Large intestine (tissue), 3 donors: Measurements from ENCODE around the gene ERN2. TPM values are rescaled to one million over a fixed set of nuclear protein-coding genes. Genes with fewer than 3 reads are reported as not detected.

Experiments used
- DNase-seq, 2 donors: peaks; one replicate each; pipeline versions ENCODE4 v3.0.0 to v3.0.0-alpha.2; 2013
- H3K27ac ChIP-seq: one replicate; pipeline ENCODE4 v1.5.1; 2013; ENCODE audit warnings: low read length
- H3K27me3 ChIP-seq: 2 replicates; pipeline ENCODE4 v1.6.1; 2013; ENCODE audit warnings: low read length; ENCODE audit not compliant: control insufficient read depth, insufficient read depth
- H3K36me3 ChIP-seq: 2 replicates; pipeline ENCODE4 v1.6.1; 2013; ENCODE audit warnings: low read length; ENCODE audit not compliant: control insufficient read depth, insufficient read depth
- H3K4me1 ChIP-seq: one replicate; pipeline ENCODE4 v1.6.1; 2013; ENCODE audit warnings: low read length; ENCODE audit not compliant: control insufficient read depth, insufficient read depth
- H3K4me3 ChIP-seq: one replicate; pipeline ENCODE4 v1.5.1; 2013; ENCODE audit warnings: low read length
- H3K9me3 ChIP-seq: one replicate; pipeline ENCODE4 v1.6.1; 2013; ENCODE audit warnings: mild to moderate bottlenecking, low read depth, low read length, moderate library complexity; ENCODE audit not compliant: control insufficient read depth
- WGBS: methylation state at CpG from one replicate; pipeline ENCODE4 v1.1.5; 2013; ENCODE audit warnings: low lambda C conversion rate; ENCODE audit not compliant: insufficient coverage; 5-methylcytosine and 5-hydroxymethylcytosine counted together
- polyA plus RNA-seq: library from polyadenylated mRNA; unstranded; fragments of 120-200 nt; gene quantifications from one replicate; pipeline ENCODE4 v1.2.1, GENCODE V29; 2013

Gene ERN2
- polyA plus RNA-seq, 1 donor: 17.6 TPM

- DNase-seq: no peak
- no peaks in the 10 kb centered on the region for H3K9me3 ChIP-seq
- no peak overlapping the region for H3K4me3 ChIP-seq
- H3K4me1 ChIP-seq: no peaks in the 10 kb centered on the region
- peaks cover 82% of the 10 kb centered on the region for H3K36me3 ChIP-seq
- no CpG with 5 or more reads among the region's 4 CpGs for WGBS
- H3K27me3 ChIP-seq: no peaks in the 10 kb centered on the region
- no peak overlapping the region for H3K27ac ChIP-seq
These were observed 44.1 kb downstream of the ERN2 start for GRCh38 chr16:23668873-23669272.

DNA sequence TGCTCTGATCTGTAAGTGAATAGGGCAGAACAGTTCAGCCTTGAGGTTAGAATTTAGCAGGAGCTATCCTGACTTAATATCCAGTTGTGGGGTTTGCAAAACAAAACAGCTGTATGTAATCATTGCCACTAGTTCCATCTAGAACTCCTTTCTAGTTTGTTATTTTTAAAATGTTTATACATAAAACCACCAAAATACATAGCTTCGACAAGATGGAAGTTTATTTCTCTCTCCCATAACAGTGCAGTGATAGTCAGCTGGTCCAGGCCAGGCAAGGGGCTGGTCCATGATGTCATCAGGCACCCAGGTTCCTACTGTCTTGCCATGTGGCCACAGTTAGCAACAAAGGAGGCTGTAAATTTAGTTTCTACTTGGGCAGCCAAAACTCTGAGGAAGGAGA is 44.8 kb downstream of the ERN2 start:
- WGBS: no CpG with 5 or more reads among the region's 1 CpG
- no peak for DNase-seq
- Histone ChIP-seq H3K27me3 (no peaks in the 10 kb centered on the region), H3K27ac (no peak overlapping the region), H3K4me1 (no peaks in the 10 kb centered on the region), H3K4me3 (no peak overlapping the region), H3K36me3 (peaks cover 82% of the 10 kb centered on the region), H3K9me3 (no peaks in the 10 kb centered on the region)

- WGBS: no CpG with 5 or more reads among the region's 6 CpGs
- H3K36me3 ChIP-seq: peaks cover 88% of the 10 kb centered on the region
These were observed 45.7 kb downstream of the ERN2 start for GRCh38 chr16:23667355-23667659.

DNA sequence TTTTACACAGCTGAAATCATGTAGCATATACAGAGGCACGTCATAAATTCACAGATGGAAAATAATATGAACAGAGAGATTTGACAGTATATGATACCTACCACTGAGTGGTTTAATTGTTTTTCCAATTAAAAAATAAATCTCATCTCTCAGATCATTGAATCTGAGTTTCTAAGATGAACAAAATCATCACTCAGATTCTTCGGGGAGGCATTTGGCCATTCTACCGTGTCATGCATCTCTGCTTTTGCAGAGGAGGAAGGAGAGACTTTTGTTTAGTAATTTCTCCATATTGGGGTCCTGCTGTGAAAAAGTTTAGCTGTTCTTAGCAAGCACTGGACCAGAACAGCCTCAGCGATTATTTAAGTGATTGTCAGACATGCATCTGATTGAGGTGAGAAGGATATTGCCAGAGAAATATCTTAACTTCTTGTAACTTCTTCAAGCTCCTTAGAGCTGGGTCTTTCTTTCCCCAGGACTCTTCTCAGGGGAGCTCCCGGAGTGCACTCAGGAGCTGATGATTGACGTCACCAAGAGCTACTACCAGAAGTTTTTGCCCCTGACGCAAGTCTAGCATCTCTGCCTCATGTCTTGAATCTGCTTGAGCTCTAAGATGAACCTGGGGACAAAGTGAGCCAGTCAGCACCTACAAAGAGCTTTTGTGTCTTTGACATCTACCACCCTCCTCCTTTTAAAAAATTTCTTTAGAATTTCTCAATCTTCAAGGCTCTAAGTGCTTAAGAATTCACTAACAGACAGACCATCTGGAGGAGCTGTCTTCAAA is 46.3 kb downstream of the ERN2 start:
- peaks cover 88% of the 10 kb centered on the region for H3K36me3 ChIP-seq
- no CpG with 5 or more reads among the region's 7 CpGs for WGBS

More at GRCh38 chr16:23667355-23667659, 45.7 kb downstream of the ERN2 start:
- no peak for DNase-seq
- no peaks in the 10 kb centered on the region for H3K27me3 ChIP-seq
- no peaks in the 10 kb centered on the region for H3K4me1 ChIP-seq
- H3K4me3 ChIP-seq: no peak overlapping the region
- no peaks in the 10 kb centered on the region for H3K9me3 ChIP-seq
- no peak overlapping the region for H3K27ac ChIP-seq

GRCh38 chr16:23663918-23664317 is 49.1 kb downstream of the ERN2 start:
- Histone ChIP-seq H3K27ac (no peak overlapping the region), H3K36me3 (peaks cover 92% of the 10 kb centered on the region), H3K4me3 (no peak overlapping the region), H3K9me3 (no peaks in the 10 kb centered on the region), H3K4me1 (no peaks in the 10 kb centered on the region), H3K27me3 (no peaks in the 10 kb centered on the region)
- WGBS: 100% methylated on average over 2 of the region's 2 CpGs
- no peak for DNase-seq

More for the DNA sequence above, 46.3 kb downstream of the ERN2 start:
- no peak for DNase-seq
- H3K4me1 ChIP-seq: no peaks in the 10 kb centered on the region
- H3K27me3 ChIP-seq: no peaks in the 10 kb centered on the region
- H3K4me3 ChIP-seq: no peak overlapping the region
- H3K27ac ChIP-seq: no peak overlapping the region
- no peaks in the 10 kb centered on the region for H3K9me3 ChIP-seq

DNA sequence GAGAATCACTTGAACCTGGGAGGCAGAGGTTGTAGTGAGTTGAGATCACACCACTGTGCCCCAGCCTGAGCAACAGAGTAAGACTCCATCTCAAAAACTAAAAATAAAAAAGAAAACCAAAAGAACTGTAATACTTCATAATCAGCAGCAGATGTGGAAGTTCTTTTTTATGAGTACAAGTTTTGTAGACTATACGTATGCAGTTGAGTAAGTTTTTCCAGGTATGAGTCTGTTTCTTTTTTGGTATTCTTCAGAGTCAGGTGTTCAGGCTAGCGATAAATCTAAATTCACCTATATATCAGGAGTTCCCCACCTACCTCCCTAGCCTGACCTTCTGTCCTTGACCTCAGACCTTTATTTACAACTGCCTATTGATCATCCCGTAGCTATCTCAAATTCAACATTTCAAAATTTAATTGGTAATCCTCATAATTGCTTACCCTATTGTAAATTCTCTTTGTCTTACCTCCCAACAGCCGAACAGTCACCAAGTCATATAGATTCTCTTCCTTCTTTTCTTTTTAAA is 61.0 kb downstream of the ERN2 start:
- H3K27me3 ChIP-seq: no peaks in the 10 kb centered on the region
- H3K4me3 ChIP-seq: no peak overlapping the region
- WGBS: 100% methylated on average over 3 of the region's 4 CpGs
- no peak overlapping the region for H3K27ac ChIP-seq
- no peaks in the 10 kb centered on the region for H3K4me1 ChIP-seq
- H3K9me3 ChIP-seq: no peaks in the 10 kb centered on the region
- no peak for DNase-seq
- H3K36me3 ChIP-seq: peaks cover 25% of the 10 kb centered on the region

- no peaks in the 10 kb centered on the region for H3K27me3 ChIP-seq
- H3K4me1 ChIP-seq: no peaks in the 10 kb centered on the region
- H3K36me3 ChIP-seq: peaks cover 22% of the 10 kb centered on the region
- 95% methylated on average over 2 of the region's 4 CpGs for WGBS
- no peak for DNase-seq
- H3K27ac ChIP-seq: no peak overlapping the region
- H3K9me3 ChIP-seq: no peaks in the 10 kb centered on the region
- H3K4me3 ChIP-seq: no peak overlapping the region
These were observed 62.2 kb downstream of the ERN2 start for GRCh38 chr16:23650674-23651416.

DNA sequence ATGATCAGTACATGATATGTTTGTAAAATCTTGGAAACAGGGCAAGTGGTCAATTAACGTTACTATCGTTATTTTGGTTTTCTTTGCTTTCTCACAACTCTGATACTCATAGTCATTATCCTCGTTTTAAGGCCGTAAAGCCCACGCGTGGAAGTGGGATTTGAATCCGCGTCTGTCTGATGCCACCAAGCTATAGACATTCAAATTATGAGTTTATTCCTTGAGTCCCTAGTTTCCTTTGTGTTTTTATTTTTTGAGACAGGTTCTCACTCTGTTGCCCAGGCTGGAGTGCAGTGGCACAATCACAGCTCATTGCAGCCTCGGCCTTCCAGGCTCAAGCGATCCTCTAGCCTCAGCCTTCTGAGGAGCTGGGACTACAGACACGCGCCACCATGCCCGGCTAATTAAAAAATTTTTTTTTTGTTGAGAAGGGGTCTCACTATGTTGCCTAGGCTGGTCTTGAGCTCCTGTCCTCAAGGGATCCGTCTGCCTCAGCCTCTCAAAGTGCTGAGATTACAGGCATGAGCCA is 70.7 kb downstream of the ERN2 start:
- 62% methylated on average over 8 of the region's 14 CpGs for WGBS
- Histone ChIP-seq H3K9me3 (no peaks in the 10 kb centered on the region), H3K27ac (no peak overlapping the region), H3K4me3 (peak overlapping the region; percentile 97), H3K4me1 (peaks cover 8% of the 10 kb centered on the region), H3K27me3 (no peaks in the 10 kb centered on the region), H3K36me3 (peaks cover 25% of the 10 kb centered on the region)
- DNase-seq: no peak

GRCh38 chr16:23640931-23641765 is 71.9 kb downstream of the ERN2 start, which contains the start of the genes DCTN5 and PALB2:
TSS of gene DCTN5 (plus strand) at chr16:23641466. CDS start at chr16:23641543, 77 bp downstream.
TSS of gene PALB2 (minus strand) at chr16:23641310. CDS start at chr16:23641157, 153 bp downstream.
- no CpG with 5 or more reads among the region's 64 CpGs for WGBS
- peak within 1 kb of the TSS; percentile 88 for H3K27ac ChIP-seq
- peak; percentile 93 to 95 for DNase-seq
- no peaks in the 10 kb centered on the region for H3K27me3 ChIP-seq
- H3K4me3 ChIP-seq: peak within 1 kb of the TSS; percentile 97
- H3K4me1 ChIP-seq: peaks cover 8% of the 10 kb centered on the region
- peaks cover 22% of the 10 kb centered on the region for H3K36me3 ChIP-seq
- H3K9me3 ChIP-seq: no peaks in the 10 kb centered on the region

GRCh38 chr16:23640615-23640930 is 72.4 kb downstream of the ERN2 start:
- Histone ChIP-seq H3K36me3 (peaks cover 22% of the 10 kb centered on the region), H3K27me3 (no peaks in the 10 kb centered on the region), H3K9me3 (no peaks in the 10 kb centered on the region), H3K27ac (peak overlapping the region; percentile 88), H3K4me3 (peak overlapping the region; percentile 97), H3K4me1 (peaks cover 8% of the 10 kb centered on the region)
- no peak for DNase-seq
- 0% methylated on average over 1 of the region's 8 CpGs for WGBS
